Peyer's patch (tissue), 4 donors: Measurements from ENCODE around the gene CHST1. TPM values are rescaled to one million over a fixed set of nuclear protein-coding genes. Genes with fewer than 3 reads are reported as not detected.
A peak's percentile ranks its signal among the peaks of the same experiment; 100 is the strongest.

Experiments used
- DNase-seq, 3 donors: peaks; one replicate each; pipeline ENCODE4 v3.0.0-alpha.2; 2017 to 2019
- H3K27ac ChIP-seq, 4 donors: fragments of 200-600 bp; sonication (generic); one replicate each; pipeline ENCODE4 v1.5.1; 2016 to 2019
- H3K27me3 ChIP-seq, 2 donors: fragments of 200-600 bp; sonication (generic); one replicate each; pipeline ENCODE4 v1.5.1; 2019
- H3K36me3 ChIP-seq, 3 donors: fragments of 200-600 bp; sonication (generic); one replicate each; pipeline ENCODE4 v1.5.1; 2016 to 2019
- H3K4me1 ChIP-seq, 4 donors: fragments of 200-600 bp; sonication (generic); one replicate each; pipeline ENCODE4 v1.5.1; 2016 to 2019
- H3K4me3 ChIP-seq, 4 donors: fragments of 200-600 bp; sonication (generic); 1 replicate in 3 of 4; 2 replicates in 1 of 4; pipeline ENCODE4 v1.5.1; 2016 to 2019; ENCODE audit warnings: mild to moderate bottlenecking in 1 of 4
- H3K9me3 ChIP-seq, 4 donors: fragments of 200-600 bp; sonication (generic); one replicate each; pipeline ENCODE4 v1.5.1; 2016 to 2019; ENCODE audit warnings: mild to moderate bottlenecking in 1 of 4
- POLR2A ChIP-seq, 2 donors: fragments of 450-650 bp; IDR thresholded peaks; one replicate each; pipeline ENCODE4 v1.5.1; 2017; ENCODE audit warnings: antibody characterized with exemption in 2 of 2, mild to moderate bottlenecking in 2 of 2, moderate library complexity in 2 of 2
- total RNA-seq, 4 donors: library from RNA; depleted of rRNA; stranded (reverse); fragments of >200 nt; gene quantifications; one replicate each; pipeline ENCODE4 v1.1.0, GENCODE V29; 2016
- TF ChIP-seq, protein P1 (sequence below), 6 experiments: fragments of 450-650 bp in 4 of 6; fragments of 200-600 bp in 2 of 6; sonication (generic) in 1 of 6; IDR thresholded peaks; one replicate each; pipeline ENCODE4 v1.5.1; 2017 to 2019; ENCODE audit warnings: antibody characterized with exemption in 6 of 6, mild to moderate bottlenecking in 3 of 6, moderate library complexity in 1 of 6

The CHST1 gene
- total RNA-seq, 4 donors from 2014 or later: 0.53 to 11.6 (median 1.4) TPM

DNA sequence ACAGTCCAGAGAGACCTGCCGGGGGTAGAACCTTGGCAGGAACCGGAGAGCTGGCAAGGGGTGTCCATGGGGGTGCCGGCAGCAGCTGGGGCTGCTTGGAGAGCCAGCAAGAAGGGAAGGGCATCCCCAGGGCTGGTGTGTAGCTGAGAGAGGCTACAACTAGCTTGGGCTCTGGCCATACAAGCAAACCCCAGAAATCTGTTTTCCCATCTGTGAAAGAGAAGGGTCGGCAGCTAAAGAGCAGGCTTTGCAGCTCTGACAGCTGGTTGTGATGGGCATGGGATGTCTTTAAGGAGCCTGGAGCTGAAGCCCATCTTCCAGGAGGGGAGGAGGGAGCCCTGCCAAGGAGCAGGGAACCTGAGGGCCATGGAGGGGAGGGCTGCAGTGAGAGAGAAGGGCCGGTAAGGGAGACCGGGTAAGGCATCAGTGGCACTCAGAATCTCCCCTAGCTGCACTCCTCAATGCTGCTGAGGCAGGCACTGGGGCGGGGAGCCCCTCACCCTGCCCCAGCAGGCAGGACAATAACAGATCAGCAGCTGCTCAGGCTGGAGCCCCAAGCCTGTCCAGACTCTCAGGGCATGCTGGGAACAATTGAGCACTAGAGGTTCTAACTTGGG, 3.9 kb downstream of the CHST1 start:
- TF ChIP-seq POLR2A (IDR thresholded peaks at IDR 0.05): no peak
- TF ChIP-seq, protein P1, sequence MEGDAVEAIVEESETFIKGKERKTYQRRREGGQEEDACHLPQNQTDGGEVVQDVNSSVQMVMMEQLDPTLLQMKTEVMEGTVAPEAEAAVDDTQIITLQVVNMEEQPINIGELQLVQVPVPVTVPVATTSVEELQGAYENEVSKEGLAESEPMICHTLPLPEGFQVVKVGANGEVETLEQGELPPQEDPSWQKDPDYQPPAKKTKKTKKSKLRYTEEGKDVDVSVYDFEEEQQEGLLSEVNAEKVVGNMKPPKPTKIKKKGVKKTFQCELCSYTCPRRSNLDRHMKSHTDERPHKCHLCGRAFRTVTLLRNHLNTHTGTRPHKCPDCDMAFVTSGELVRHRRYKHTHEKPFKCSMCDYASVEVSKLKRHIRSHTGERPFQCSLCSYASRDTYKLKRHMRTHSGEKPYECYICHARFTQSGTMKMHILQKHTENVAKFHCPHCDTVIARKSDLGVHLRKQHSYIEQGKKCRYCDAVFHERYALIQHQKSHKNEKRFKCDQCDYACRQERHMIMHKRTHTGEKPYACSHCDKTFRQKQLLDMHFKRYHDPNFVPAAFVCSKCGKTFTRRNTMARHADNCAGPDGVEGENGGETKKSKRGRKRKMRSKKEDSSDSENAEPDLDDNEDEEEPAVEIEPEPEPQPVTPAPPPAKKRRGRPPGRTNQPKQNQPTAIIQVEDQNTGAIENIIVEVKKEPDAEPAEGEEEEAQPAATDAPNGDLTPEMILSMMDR (IDR thresholded peaks at IDR 0.05): no peak
- Histone ChIP-seq H3K27me3 (peaks cover 0 to 31% of the 10 kb centered on the region in 2 donors), H3K27ac (no peak overlapping the region), H3K4me3 (no peak overlapping the region), H3K9me3 (no peaks in the 10 kb centered on the region), H3K4me1 (peaks cover 0 to 32% (median 8%) of the 10 kb centered on the region in 4 donors), H3K36me3 (no peaks in the 10 kb centered on the region)
- DNase-seq: no peak

DNA sequence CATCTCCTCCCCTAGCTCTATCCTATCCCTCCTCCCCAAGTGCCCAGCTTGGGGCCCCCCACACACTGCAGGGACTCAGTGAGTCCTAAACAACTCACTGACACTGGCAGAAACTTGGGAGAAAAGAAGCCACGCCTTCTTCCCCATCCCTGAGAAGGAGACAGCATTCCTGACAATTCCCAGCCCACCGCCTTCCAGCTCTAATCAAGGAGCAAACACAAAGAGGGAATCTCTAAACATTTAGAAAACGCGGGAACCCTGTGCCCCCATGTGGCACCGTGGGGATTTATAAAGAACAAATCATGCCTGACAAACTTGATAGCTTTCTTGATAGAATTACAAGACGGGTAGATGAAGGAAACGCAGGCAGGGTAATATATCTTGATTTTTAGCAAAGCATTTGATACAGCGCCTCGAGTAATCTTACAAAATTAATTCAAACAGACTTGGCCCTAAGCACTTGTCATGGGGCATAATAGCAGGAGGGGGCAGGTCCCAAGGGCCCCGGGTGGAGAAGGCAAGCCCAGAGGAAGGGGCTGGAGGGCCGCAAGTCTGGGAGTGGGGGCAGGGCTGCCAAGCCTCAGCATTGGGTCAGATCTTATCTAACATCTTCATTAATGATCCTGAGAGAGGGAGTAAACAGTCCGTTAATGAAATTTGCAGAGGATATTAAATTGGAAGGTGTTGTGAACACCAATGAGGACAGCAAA, 4.5 kb downstream of the CHST1 start:
- Histone ChIP-seq H3K27ac (no peak overlapping the region), H3K27me3 (peaks cover 0 to 31% of the 10 kb centered on the region in 2 donors)
- DNase-seq: peak in 1 of 3 donors; percentile 29

DNA sequence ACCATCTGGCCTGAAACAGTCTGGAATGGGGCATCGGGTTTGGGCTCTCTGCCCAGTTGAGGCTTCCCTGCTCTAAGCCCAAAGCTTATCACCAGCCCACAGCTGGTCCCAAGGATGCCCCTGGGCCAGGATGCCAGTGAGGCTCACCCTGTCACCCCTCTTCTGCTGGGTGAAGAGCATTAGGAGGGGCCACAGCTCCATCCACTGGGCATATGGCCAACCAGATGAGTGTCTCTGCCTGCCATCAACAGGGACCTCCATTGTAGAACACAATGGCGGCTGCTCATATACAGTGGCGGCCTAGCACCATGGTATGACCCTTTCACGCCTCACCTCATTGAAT, 5.6 kb downstream of the CHST1 start:
- TF ChIP-seq, protein P1 (IDR thresholded peaks at IDR 0.05): no peak
- no peak for TF ChIP-seq POLR2A (IDR thresholded peaks at IDR 0.05)
- peaks cover 0 to 20% (median 4%) of the 10 kb centered on the region in 4 donors for H3K4me1 ChIP-seq
- H3K9me3 ChIP-seq: no peaks in the 10 kb centered on the region
- peaks cover 0 to 22% of the 10 kb centered on the region in 2 donors for H3K27me3 ChIP-seq
- DNase-seq: peak in 1 of 3 donors; percentile 18
- H3K27ac ChIP-seq: peak overlapping the region in 1 of 4 donors; percentile 35
- H3K4me3 ChIP-seq: no peak overlapping the region
- no peaks in the 10 kb centered on the region for H3K36me3 ChIP-seq

More for the DNA sequence above, 4.5 kb downstream of the CHST1 start:
- Histone ChIP-seq H3K36me3 (no peaks in the 10 kb centered on the region), H3K4me3 (no peak overlapping the region), H3K9me3 (no peaks in the 10 kb centered on the region), H3K4me1 (peaks cover 0 to 31% (median 8%) of the 10 kb centered on the region in 4 donors)
- TF ChIP-seq, protein P1 (IDR thresholded peaks at IDR 0.05): no peak

DNA sequence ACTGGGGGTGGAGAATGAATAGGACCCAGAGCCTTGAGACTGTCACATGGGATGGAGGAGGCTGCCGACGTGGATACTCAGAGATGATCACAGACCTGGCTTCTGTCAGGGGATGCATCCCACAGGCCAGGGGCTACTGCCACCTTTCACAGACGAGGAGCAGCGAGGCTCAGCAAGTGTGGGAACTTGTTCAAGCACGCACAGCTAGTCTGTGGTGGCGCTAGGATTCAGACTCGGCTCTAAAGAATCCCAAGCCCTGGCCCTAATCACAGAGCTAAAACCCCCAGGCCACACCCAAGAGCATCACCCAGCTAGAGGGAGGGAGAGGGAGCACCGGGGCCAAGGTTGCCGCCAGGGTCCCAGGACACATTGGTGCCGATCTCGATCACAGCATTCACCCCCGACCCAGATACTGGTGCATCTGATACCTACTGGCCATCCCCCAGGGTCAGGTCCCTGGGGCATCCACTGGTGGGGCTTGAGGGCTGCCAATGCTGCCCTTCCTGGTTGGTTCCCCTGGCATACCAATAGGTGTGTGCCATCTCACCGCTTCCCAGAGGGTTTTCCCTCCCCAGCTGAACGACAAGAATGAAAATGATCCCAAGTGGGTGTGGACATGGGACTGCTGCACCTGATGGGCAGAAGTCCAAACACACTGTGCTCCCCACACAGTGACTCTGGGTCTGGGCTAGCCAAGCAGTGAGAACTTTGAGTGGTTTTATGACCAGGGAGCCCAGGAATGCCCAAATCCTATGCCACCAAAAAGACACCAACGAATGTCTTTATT, 6.2 kb downstream of the CHST1 start:
- Histone ChIP-seq H3K36me3 (no peaks in the 10 kb centered on the region), H3K4me3 (no peak overlapping the region), H3K9me3 (no peaks in the 10 kb centered on the region), H3K4me1 (peaks cover 0 to 15% (median 1%) of the 10 kb centered on the region in 4 donors), H3K27ac (peak overlapping the region in 2 of 4 donors; percentile 34 to 35), H3K27me3 (peaks cover 0 to 16% of the 10 kb centered on the region in 2 donors)
- TF ChIP-seq, protein P1 (IDR thresholded peaks at IDR 0.05): no peak
- DNase-seq: no peak

DNA sequence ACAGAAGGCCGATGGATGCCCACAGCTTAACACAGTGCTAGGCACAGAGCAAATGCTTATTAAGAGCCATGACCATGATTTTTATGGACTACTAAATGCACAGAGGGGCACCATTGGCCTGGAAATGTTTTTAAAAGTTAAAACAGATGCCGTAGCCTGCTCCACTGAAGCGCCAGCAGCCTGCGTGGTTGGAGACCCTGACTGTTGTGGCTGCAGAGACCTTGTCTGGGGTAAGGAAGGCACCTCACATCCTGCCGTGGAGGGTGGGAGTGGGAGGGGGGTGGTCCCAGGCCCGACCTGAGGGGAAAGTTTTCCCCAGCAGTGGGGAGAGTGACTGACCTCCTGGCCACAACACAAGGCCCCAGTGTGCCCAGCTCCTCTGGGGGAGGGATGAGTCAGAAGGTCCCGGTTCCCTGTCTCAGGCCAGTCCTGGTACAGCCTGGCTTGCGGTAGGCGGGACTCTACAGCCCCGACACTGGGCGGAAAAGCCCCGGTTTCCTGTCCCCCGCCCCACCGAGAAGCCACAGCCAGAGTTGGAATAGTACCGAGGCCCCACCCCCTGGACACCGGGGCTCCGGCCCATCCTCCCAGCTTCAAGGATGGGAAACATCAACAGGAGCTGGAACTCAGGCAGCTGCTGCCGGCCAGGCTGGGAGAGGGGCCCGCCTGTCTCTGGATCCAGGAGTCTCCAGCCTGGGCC, 7.0 kb downstream of the CHST1 start:
- H3K4me1 ChIP-seq: peaks cover 0 to 10% (median 0%) of the 10 kb centered on the region in 4 donors
- H3K27ac ChIP-seq: peak overlapping the region in 2 of 4 donors; percentile 63 to 72
- peaks cover 0 to 8% of the 10 kb centered on the region in 2 donors for H3K27me3 ChIP-seq
- no peaks in the 10 kb centered on the region for H3K36me3 ChIP-seq
- no peak overlapping the region for H3K4me3 ChIP-seq
- TF ChIP-seq POLR2A (IDR thresholded peaks at IDR 0.05): no peak
- no peaks in the 10 kb centered on the region for H3K9me3 ChIP-seq
- peak in 2 of 3 donors; percentile 18 to 62 for DNase-seq
